OCI-LY1 (cell line): ENCODE measurements around the gene ILF2.

Experiments
- CTCF ChIP-seq: fragments of 200-600 bp; sonication (generic), shearing (Covaris generic); IDR thresholded peaks from 2 replicates; pipeline ENCODE4 v1.5.1; 2017; ENCODE audit warnings: mild to moderate bottlenecking, antibody characterized with exemption, low read length, moderate library complexity, mixed read lengths
- EZH2 ChIP-seq: fragments of 200-600 bp; sonication (generic), shearing (Covaris generic); IDR thresholded peaks from 2 replicates; pipeline ENCODE4 v1.8.0; 2017; ENCODE audit warnings: borderline replicate concordance, mixed run types, mild to moderate bottlenecking, antibody characterized with exemption, low read length, moderate library complexity, mixed read lengths

- TF ChIP-seq CTCF (no peak), EZH2 (no peak)
Observed at GRCh38 chr1:153662269-153662668, 8.5 kb downstream of the ILF2 start.
